MM.1S (cell line): ENCODE data around the gene ZBTB2.

Source experiments
- EZH2phosphoT487 ChIP-seq: fragments of 300-600 bp; sonication (generic); IDR thresholded peaks from 2 replicates; pipeline ENCODE4 v1.6.1; 2018; ENCODE audit warnings: antibody characterized with exemption, low read length
- TF ChIP-seq, protein P1 (sequence below): fragments of 300-600 bp; sonication (generic); IDR thresholded peaks from 2 replicates; pipeline ENCODE4 v1.5.1; 2016; ENCODE audit warnings: antibody characterized with exemption, low read length, mixed read lengths

DNA sequence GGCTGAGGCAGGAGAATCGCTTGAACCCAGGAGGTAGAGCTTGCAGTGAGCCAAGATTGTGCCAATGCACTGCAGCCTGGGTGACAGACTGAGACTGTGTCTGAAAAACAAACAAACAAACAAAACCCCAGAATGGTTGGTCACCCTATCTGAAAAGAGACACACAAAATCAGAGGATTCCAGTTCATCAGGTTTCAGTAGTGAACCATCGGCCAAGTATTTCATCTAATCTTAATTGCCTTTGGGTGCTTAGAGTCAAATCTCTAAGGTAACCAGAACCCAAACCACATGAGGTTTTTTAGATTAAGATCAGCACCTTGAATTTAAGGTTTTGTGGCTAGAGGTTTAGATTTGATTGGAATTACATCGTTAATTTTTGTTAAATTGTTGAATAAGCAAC, 8.3 kb upstream of the ZBTB2 start:
- TF ChIP-seq, protein P1, sequence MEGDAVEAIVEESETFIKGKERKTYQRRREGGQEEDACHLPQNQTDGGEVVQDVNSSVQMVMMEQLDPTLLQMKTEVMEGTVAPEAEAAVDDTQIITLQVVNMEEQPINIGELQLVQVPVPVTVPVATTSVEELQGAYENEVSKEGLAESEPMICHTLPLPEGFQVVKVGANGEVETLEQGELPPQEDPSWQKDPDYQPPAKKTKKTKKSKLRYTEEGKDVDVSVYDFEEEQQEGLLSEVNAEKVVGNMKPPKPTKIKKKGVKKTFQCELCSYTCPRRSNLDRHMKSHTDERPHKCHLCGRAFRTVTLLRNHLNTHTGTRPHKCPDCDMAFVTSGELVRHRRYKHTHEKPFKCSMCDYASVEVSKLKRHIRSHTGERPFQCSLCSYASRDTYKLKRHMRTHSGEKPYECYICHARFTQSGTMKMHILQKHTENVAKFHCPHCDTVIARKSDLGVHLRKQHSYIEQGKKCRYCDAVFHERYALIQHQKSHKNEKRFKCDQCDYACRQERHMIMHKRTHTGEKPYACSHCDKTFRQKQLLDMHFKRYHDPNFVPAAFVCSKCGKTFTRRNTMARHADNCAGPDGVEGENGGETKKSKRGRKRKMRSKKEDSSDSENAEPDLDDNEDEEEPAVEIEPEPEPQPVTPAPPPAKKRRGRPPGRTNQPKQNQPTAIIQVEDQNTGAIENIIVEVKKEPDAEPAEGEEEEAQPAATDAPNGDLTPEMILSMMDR: no peak
- no peak for TF ChIP-seq EZH2phosphoT487
